HEK293 (cell line): Measurements from ENCODE around the gene DDRGK1.
A peak's percentile ranks its signal among the peaks of the same experiment; 100 is the strongest.

Experiments used
- EGR2 ChIP-seq: fragments of 450-650 bp; formaldehyde crosslinking; IDR thresholded peaks from 2 replicates; pipeline ENCODE4 v1.5.1; 2016; ENCODE audit warnings: low read depth, missing biosample characterization, missing genetic modification characterization
- GLIS2 ChIP-seq: fragments of 450-650 bp; formaldehyde crosslinking; IDR thresholded peaks from 2 replicates; pipeline ENCODE4 v1.5.1; 2016; ENCODE audit warnings: missing biosample characterization, missing genetic modification characterization
- KLF7 ChIP-seq: fragments of 450-650 bp; formaldehyde crosslinking; IDR thresholded peaks from 2 replicates; pipeline ENCODE4 v1.5.1; 2016; ENCODE audit warnings: missing biosample characterization, missing genetic modification characterization, borderline replicate concordance
- KLF8 ChIP-seq: fragments of 450-650 bp; formaldehyde crosslinking; IDR thresholded peaks from 2 replicates; pipeline ENCODE4 v1.5.1; 2016; ENCODE audit warnings: missing biosample characterization, missing genetic modification characterization
- KLF9 ChIP-seq: fragments of 450-650 bp; formaldehyde crosslinking; IDR thresholded peaks from 2 replicates; pipeline ENCODE4 v1.5.1; 2016; ENCODE audit warnings: missing biosample characterization, missing genetic modification characterization, low read depth
- MEIS1 ChIP-seq: sonication (generic); formaldehyde crosslinking; IDR thresholded peaks from 2 replicates; pipeline ENCODE4 v1.8.1; 2022; ENCODE audit warnings: missing genetic modification reagents, mild to moderate bottlenecking, borderline replicate concordance
- SCRT2 ChIP-seq: fragments of 450-650 bp; formaldehyde crosslinking; IDR thresholded peaks from 2 replicates; pipeline ENCODE4 v1.5.1; 2016; ENCODE audit warnings: missing biosample characterization, missing genetic modification characterization
- SETDB1 ChIP-seq: IDR thresholded peaks from one replicate; pipeline ENCODE4 v1.6.1; 2017; ENCODE audit warnings: mild to moderate bottlenecking, low read length, moderate library complexity, mixed read lengths; ENCODE audit not compliant: insufficient read length
- SP2 ChIP-seq: fragments of 450-650 bp; formaldehyde crosslinking; IDR thresholded peaks from 2 replicates; pipeline ENCODE4 v1.5.1; 2016; ENCODE audit warnings: missing biosample characterization, missing genetic modification characterization
- YY1 ChIP-seq: fragments of 450-650 bp; formaldehyde crosslinking; IDR thresholded peaks from 2 replicates; pipeline ENCODE4 v1.5.1; 2018; ENCODE audit warnings: missing biosample characterization, missing genetic modification characterization
- ZBTB17 ChIP-seq: fragments of 450-650 bp; formaldehyde crosslinking; IDR thresholded peaks from 2 replicates; pipeline ENCODE4 v1.5.1; 2016; ENCODE audit warnings: missing biosample characterization, missing genetic modification characterization
- ZNF157 ChIP-seq: fragments of 450-650 bp; formaldehyde crosslinking; IDR thresholded peaks from 2 replicates; pipeline ENCODE4 v1.5.1; 2016; ENCODE audit warnings: missing biosample characterization, missing genetic modification characterization
- ZNF2 ChIP-seq: fragments of 450-650 bp; formaldehyde crosslinking; IDR thresholded peaks from 2 replicates; pipeline ENCODE4 v1.5.1; 2016; ENCODE audit warnings: missing biosample characterization, missing genetic modification characterization
- ZNF223 ChIP-seq: fragments of 450-650 bp; formaldehyde crosslinking; IDR thresholded peaks from 2 replicates; pipeline ENCODE4 v1.5.1; 2016; ENCODE audit warnings: missing biosample characterization, missing genetic modification characterization
- ZNF26 ChIP-seq: fragments of 450-650 bp; formaldehyde crosslinking; IDR thresholded peaks from 2 replicates; pipeline ENCODE4 v1.5.1; 2016; ENCODE audit warnings: missing biosample characterization, missing genetic modification characterization
- ZNF274 ChIP-seq, 2 experiments: fragments of 200-500 bp in 1 of 2; fragments of 450-650 bp in 1 of 2; sonication (Bioruptor generic) in 1 of 2; formaldehyde crosslinking in 1 of 2; IDR thresholded peaks; 2 replicates each; pipeline versions ENCODE4 v1.5.1 to v1.6.1; 2014 to 2016; ENCODE audit warnings: borderline replicate concordance in 1 of 2, inconsistent platforms in 1 of 2, low read length in 1 of 2, missing biosample characterization in 1 of 2, missing genetic modification characterization in 1 of 2
- ZNF311 ChIP-seq: fragments of 450-650 bp; formaldehyde crosslinking; IDR thresholded peaks from 2 replicates; pipeline ENCODE4 v1.5.1; 2017; ENCODE audit warnings: missing biosample characterization, missing genetic modification characterization, borderline replicate concordance
- ZNF324 ChIP-seq: fragments of 450-650 bp; formaldehyde crosslinking; IDR thresholded peaks from 2 replicates; pipeline ENCODE4 v1.5.1; 2016; ENCODE audit warnings: missing biosample characterization, missing genetic modification characterization
- ZNF398 ChIP-seq: fragments of 450-650 bp; formaldehyde crosslinking; IDR thresholded peaks from 2 replicates; pipeline ENCODE4 v1.5.1; 2017; ENCODE audit warnings: missing biosample characterization, missing genetic modification characterization
- ZNF660 ChIP-seq: fragments of 450-650 bp; IDR thresholded peaks from 2 replicates; pipeline ENCODE4 v1.5.1; 2018; ENCODE audit warnings: missing biosample characterization, mild to moderate bottlenecking, missing genetic modification characterization
- ZNF670 ChIP-seq: fragments of 450-650 bp; formaldehyde crosslinking; IDR thresholded peaks from 2 replicates; pipeline ENCODE4 v1.5.1; 2016; ENCODE audit warnings: missing biosample characterization, missing genetic modification characterization, low read depth
- ZNF76 ChIP-seq: fragments of 450-650 bp; formaldehyde crosslinking; IDR thresholded peaks from 2 replicates; pipeline ENCODE4; 2016; ENCODE audit warnings: low read depth, missing biosample characterization, missing genetic modification characterization, borderline replicate concordance
- ZSCAN5A ChIP-seq: fragments of 450-650 bp; formaldehyde crosslinking; IDR thresholded peaks from 2 replicates; pipeline ENCODE4 v1.5.1; 2016; ENCODE audit warnings: missing biosample characterization, missing genetic modification characterization
- TF ChIP-seq, protein P1 (sequence below): fragments of 450-650 bp; formaldehyde crosslinking; IDR thresholded peaks from 2 replicates; pipeline ENCODE4 v1.5.1; 2016; ENCODE audit warnings: missing biosample characterization, missing genetic modification characterization
- TF ChIP-seq, protein P2 (sequence below): fragments of 450-650 bp; IDR thresholded peaks from 2 replicates; pipeline ENCODE4 v1.5.1; 2018; ENCODE audit warnings: missing biosample characterization, missing genetic modification characterization
- TF ChIP-seq, protein P3 (sequence below): fragments of 450-650 bp; formaldehyde crosslinking; optimal IDR thresholded peaks from 2 replicates; pipeline ENCODE3; 2016; ENCODE audit warnings: missing biosample characterization, mild to moderate bottlenecking, missing genetic modification characterization

The DDRGK1 gene

GRCh38 chr20:3173610-3174441 lies 30.7 kb downstream of the DDRGK1 start (continued):
- TF ChIP-seq ZNF274 (IDR thresholded peaks at IDR 0.05; ENCODE audit: low read length) (no peak), ZNF274 (tag by site-specific recombination; IDR thresholded peaks at IDR 0.05; ENCODE audit: borderline replicate concordance) (no peak), ZNF670 (tag by site-specific recombination) (no peak), KLF9 (peak; percentile 14), YY1 (tag by site-specific recombination) (no peak; the same call in 1 of the 2 replicates), ZNF157 (no peak), EGR2 (tag by site-specific recombination) (peak; percentile 24), ZNF324 (tag by site-specific recombination) (no peak; the same call in none of the 2 replicates), ZSCAN5A (tag by site-specific recombination) (peak; percentile 76; the same call in 1 of the 2 replicates), KLF8 (tag by site-specific recombination) (peak; percentile 85), SCRT2 (0 out of 2 replicates have a peak, but pooled peaks have one; percentile 9), ZNF76 (tag by site-specific recombination) (peak; percentile 61; the same call in 1 of the 2 replicates), ZNF223 (tag by site-specific recombination) (no peak), ZNF311 (tag by site-specific recombination) (no peak), ZBTB17 (tag by site-specific recombination) (peak; percentile 86), MEIS1 (CRISPR knock-in tag) (no peak), GLIS2 (tag by site-specific recombination) (peak; percentile 14), ZNF2 (tag by site-specific recombination) (0 out of 2 replicates have a peak, but pooled peaks have one; percentile 66), ZNF660 (tag by site-specific recombination) (0 out of 2 replicates have a peak, but pooled peaks have one; percentile 59), ZNF26 (tag by site-specific recombination) (no peak), SETDB1 (no peak), ZNF398 (peak; percentile 18; the same call in 1 of the 2 replicates), SP2 (peak; percentile 78), KLF7 (peak; percentile 72; the same call in 1 of the 2 replicates)
- TF ChIP-seq, protein P1, sequence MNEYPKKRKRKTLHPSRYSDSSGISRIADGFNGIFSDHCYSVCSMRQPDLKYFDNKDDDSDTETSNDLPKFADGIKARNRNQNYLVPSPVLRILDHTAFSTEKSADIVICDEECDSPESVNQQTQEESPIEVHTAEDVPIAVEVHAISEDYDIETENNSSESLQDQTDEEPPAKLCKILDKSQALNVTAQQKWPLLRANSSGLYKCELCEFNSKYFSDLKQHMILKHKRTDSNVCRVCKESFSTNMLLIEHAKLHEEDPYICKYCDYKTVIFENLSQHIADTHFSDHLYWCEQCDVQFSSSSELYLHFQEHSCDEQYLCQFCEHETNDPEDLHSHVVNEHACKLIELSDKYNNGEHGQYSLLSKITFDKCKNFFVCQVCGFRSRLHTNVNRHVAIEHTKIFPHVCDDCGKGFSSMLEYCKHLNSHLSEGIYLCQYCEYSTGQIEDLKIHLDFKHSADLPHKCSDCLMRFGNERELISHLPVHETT (tag by site-specific recombination): 0 out of 2 replicates have a peak, but pooled peaks have one; percentile 20
- TF ChIP-seq, protein P2, sequence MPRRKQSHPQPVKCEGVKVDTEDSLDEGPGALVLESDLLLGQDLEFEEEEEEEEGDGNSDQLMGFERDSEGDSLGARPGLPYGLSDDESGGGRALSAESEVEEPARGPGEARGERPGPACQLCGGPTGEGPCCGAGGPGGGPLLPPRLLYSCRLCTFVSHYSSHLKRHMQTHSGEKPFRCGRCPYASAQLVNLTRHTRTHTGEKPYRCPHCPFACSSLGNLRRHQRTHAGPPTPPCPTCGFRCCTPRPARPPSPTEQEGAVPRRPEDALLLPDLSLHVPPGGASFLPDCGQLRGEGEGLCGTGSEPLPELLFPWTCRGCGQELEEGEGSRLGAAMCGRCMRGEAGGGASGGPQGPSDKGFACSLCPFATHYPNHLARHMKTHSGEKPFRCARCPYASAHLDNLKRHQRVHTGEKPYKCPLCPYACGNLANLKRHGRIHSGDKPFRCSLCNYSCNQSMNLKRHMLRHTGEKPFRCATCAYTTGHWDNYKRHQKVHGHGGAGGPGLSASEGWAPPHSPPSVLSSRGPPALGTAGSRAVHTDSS (tag by site-specific recombination): no peak
- TF ChIP-seq, protein P3, sequence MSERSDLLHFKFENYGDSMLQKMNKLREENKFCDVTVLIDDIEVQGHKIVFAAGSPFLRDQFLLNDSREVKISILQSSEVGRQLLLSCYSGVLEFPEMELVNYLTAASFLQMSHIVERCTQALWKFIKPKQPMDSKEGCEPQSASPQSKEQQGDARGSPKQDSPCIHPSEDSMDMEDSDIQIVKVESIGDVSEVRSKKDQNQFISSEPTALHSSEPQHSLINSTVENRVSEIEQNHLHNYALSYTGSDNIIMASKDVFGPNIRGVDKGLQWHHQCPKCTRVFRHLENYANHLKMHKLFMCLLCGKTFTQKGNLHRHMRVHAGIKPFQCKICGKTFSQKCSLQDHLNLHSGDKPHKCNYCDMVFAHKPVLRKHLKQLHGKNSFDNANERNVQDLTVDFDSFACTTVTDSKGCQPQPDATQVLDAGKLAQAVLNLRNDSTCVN (tag by site-specific recombination): peak; percentile 86
